GM10847 (cell line): ENCODE results near the gene MFSD2A.

ENCODE experiments used
- POLR2A ChIP-seq: IDR thresholded peaks from 2 replicates; pipeline ENCODE4 v1.6.1; 2011; ENCODE audit not compliant: insufficient read length; ENCODE audit errors: extremely low read depth

The MFSD2A gene

GRCh38 chr1:39954870-39955546, at the start of gene MFSD2A:
MFSD2A (plus strand) TSS chr1:39955145; CDS start chr1:39955293, 148 bp downstream.
- TF ChIP-seq POLR2A, result peak; percentile 89

GRCh38 chr1:39905172-39905571, 49.8 kb upstream of the MFSD2A start:
- no peak for TF ChIP-seq POLR2A

- no peak for TF ChIP-seq POLR2A
Observed at GRCh38 chr1:39907528-39908453, 47.2 kb upstream of the MFSD2A start.

GRCh38 chr1:39908534-39908933, 46.4 kb upstream of the MFSD2A start:
- no peak for TF ChIP-seq POLR2A

GRCh38 chr1:39910263-39910662, 44.7 kb upstream of the MFSD2A start:
- TF ChIP-seq POLR2A, result no peak

- TF ChIP-seq POLR2A, result no peak
Observed at GRCh38 chr1:39915499-39916129, 39.3 kb upstream of the MFSD2A start.

GRCh38 chr1:39917825-39918224, 37.1 kb upstream of the MFSD2A start:
- no peak for TF ChIP-seq POLR2A

- TF ChIP-seq POLR2A, result no peak
Observed at GRCh38 chr1:39919545-39919944, 35.4 kb upstream of the MFSD2A start.

- TF ChIP-seq POLR2A, result no peak
Observed at GRCh38 chr1:39922251-39922688, 32.7 kb upstream of the MFSD2A start.

GRCh38 chr1:39925721-39926342, 29.1 kb upstream of the MFSD2A start:
- TF ChIP-seq POLR2A, result no peak

GRCh38 chr1:39926343-39926793, 28.6 kb upstream of the MFSD2A start:
- no peak for TF ChIP-seq POLR2A

- TF ChIP-seq POLR2A, result no peak
Observed at GRCh38 chr1:39926820-39927219, 28.1 kb upstream of the MFSD2A start.

- TF ChIP-seq POLR2A, result no peak
Observed at GRCh38 chr1:39927538-39927937, 27.4 kb upstream of the MFSD2A start.

GRCh38 chr1:39928809-39929587, 25.9 kb upstream of the MFSD2A start:
- no peak for TF ChIP-seq POLR2A
